SU-DHL-6 (cell line): ENCODE data around the gene QPCT.

Experiments
- H2AFZ ChIP-seq: fragments of 200-600 bp; sonication (generic); 2 replicates; pipeline ENCODE4 v1.6.1; 2014; ENCODE audit warnings: low read depth, mild to moderate bottlenecking, moderate library complexity, mixed read lengths, antibody characterized with exemption, low read length; ENCODE audit not compliant: severe bottlenecking
- H3F3A ChIP-seq: fragments of 200-600 bp; shearing (Covaris generic); 2 replicates; pipeline ENCODE4 v1.6.0; 2016; ENCODE audit warnings: antibody characterized with exemption, mild to moderate bottlenecking; ENCODE audit not compliant: insufficient read depth
- H3K27ac ChIP-seq: fragments of 200-600 bp; sonication (generic); 2 replicates; pipeline ENCODE4 v1.5.1; 2016; ENCODE audit warnings: low read depth, mild to moderate bottlenecking, low read length, moderate library complexity, mixed read lengths
- H3K27me3 ChIP-seq: fragments of 200-600 bp; sonication (generic), shearing (Covaris generic); 2 replicates; pipeline ENCODE4 v1.6.0; 2014; ENCODE audit warnings: mild to moderate bottlenecking, low read length
- H3K36me3 ChIP-seq: fragments of 200-600 bp; sonication (generic); 2 replicates; pipeline ENCODE4 v1.6.1; 2014; ENCODE audit warnings: mild to moderate bottlenecking, low read length, mixed read lengths
- H3K4me2 ChIP-seq: fragments of 300-600, 200-600 bp; shearing (Covaris generic), sonication (generic); 2 replicates; pipeline ENCODE4 v1.6.0; 2014; ENCODE audit warnings: low read length, low read depth, mild to moderate bottlenecking; ENCODE audit not compliant: poor library complexity, severe bottlenecking
- H3K4me3 ChIP-seq: fragments of 200-600 bp; sonication (generic); 2 replicates; pipeline ENCODE4 v1.5.1; 2014; ENCODE audit warnings: antibody characterized with exemption, low read length, mild to moderate bottlenecking, mixed read lengths; ENCODE audit not compliant: insufficient read depth, poor library complexity, severe bottlenecking
- H3K79me2 ChIP-seq: fragments of 200-600 bp; sonication (generic); 2 replicates; pipeline ENCODE4 v1.6.1; 2014; ENCODE audit warnings: mild to moderate bottlenecking, low read length, moderate library complexity; ENCODE audit not compliant: insufficient read depth
- H3K9ac ChIP-seq: fragments of 200-600 bp; sonication (generic); 2 replicates; pipeline ENCODE4 v1.7.0; 2014; ENCODE audit warnings: mild to moderate bottlenecking, low read length
- H3K9me2 ChIP-seq: fragments of 200-600 bp; sonication (generic); replicated peaks from 2 replicates; pipeline ENCODE4 v1.6.1; 2014; ENCODE audit warnings: low read length; ENCODE audit not compliant: insufficient read depth
- H3K9me3 ChIP-seq: fragments of 200-600 bp; sonication (generic); 2 replicates; pipeline ENCODE4 v1.6.1; 2014; ENCODE audit warnings: low read length, mixed read lengths; ENCODE audit not compliant: insufficient read depth
- H4K20me1 ChIP-seq: fragments of 200-600 bp; sonication (generic); 2 replicates; pipeline ENCODE4 v1.6.1; 2014; ENCODE audit warnings: low read depth, mild to moderate bottlenecking, antibody characterized with exemption, low read length, moderate library complexity, mixed read lengths
- CTCF ChIP-seq: fragments of 200-600 bp; sonication (generic); IDR thresholded peaks from one replicate; pipeline ENCODE4 v1.5.1; 2017; ENCODE audit warnings: antibody characterized with exemption, mild to moderate bottlenecking, low read length, moderate library complexity; ENCODE audit not compliant: insufficient read depth, poor library complexity, severe bottlenecking
- EZH2phosphoT487 ChIP-seq: fragments of 200-600 bp; sonication (generic), shearing (Covaris generic); conservative IDR thresholded peaks from 2 replicates; pipeline ENCODE4 v1.6.1; 2018; ENCODE audit warnings: mild to moderate bottlenecking, antibody characterized with exemption, low read length, moderate library complexity, mixed read lengths

The QPCT gene

GRCh38 chr2:37323781-37324535 lies 20.5 kb upstream of the QPCT start:
- peak overlapping the region; percentile 98 for H3K4me2 ChIP-seq
- H2AFZ ChIP-seq, result no peak overlapping the region
- no peaks in the 10 kb centered on the region for H3K27me3 ChIP-seq
- H3K4me3 ChIP-seq, result peak overlapping the region; percentile 98
- no peaks in the 10 kb centered on the region for H3K9me2 ChIP-seq
- H3K9me3 ChIP-seq, result no peaks in the 10 kb centered on the region
- H3K9ac ChIP-seq, result peak overlapping the region; percentile 89
- no peaks in the 10 kb centered on the region; the same call in 1 of the 2 replicates for H4K20me1 ChIP-seq
- peaks cover 14% of the 10 kb centered on the region for H3K36me3 ChIP-seq
- H3K79me2 ChIP-seq, result peaks cover 52% of the 10 kb centered on the region
- peak overlapping the region; percentile 81 for H3K27ac ChIP-seq
- TF ChIP-seq CTCF, result no peak
- no peak for TF ChIP-seq EZH2phosphoT487
- H3F3A ChIP-seq, result peaks cover 36% of the 10 kb centered on the region

- no peaks in the 10 kb centered on the region; the same call in 1 of the 2 replicates for H4K20me1 ChIP-seq
- peak overlapping the region; percentile 98 for H3K4me2 ChIP-seq
- no peaks in the 10 kb centered on the region for H3K9me2 ChIP-seq
- H3K36me3 ChIP-seq, result peaks cover 14% of the 10 kb centered on the region
- peak overlapping the region; percentile 89 for H3K9ac ChIP-seq
- H2AFZ ChIP-seq, result no peak overlapping the region
- no peaks in the 10 kb centered on the region for H3K9me3 ChIP-seq
- H3F3A ChIP-seq, result peaks cover 33% of the 10 kb centered on the region
- peak overlapping the region; percentile 81 for H3K27ac ChIP-seq
- peaks cover 47% of the 10 kb centered on the region for H3K79me2 ChIP-seq
- no peaks in the 10 kb centered on the region for H3K27me3 ChIP-seq
- peak overlapping the region; percentile 98 for H3K4me3 ChIP-seq
- no peak for TF ChIP-seq CTCF
- no peak for TF ChIP-seq EZH2phosphoT487
Measured at GRCh38 chr2:37324536-37324785, 20.0 kb upstream of the QPCT start.

GRCh38 chr2:37324786-37325624 lies 19.4 kb upstream of the QPCT start, which contains the start of gene PRKD3:
Gene PRKD3 (minus strand): TSS chr2:37324833. CDS start chr2:37316524, 8,309 bp downstream.
- Histone ChIP-seq H4K20me1 (no peaks in the 10 kb centered on the region; the same call in 1 of the 2 replicates), H3K27ac (peak within 1 kb of the TSS; percentile 81), H3K4me2 (peak within 1 kb of the TSS; percentile 98), H3K9me2 (no peaks in the 10 kb centered on the region), H3K9ac (peak within 1 kb of the TSS; percentile 89), H3K79me2 (peaks cover 42% of the 10 kb centered on the region), H3K27me3 (no peaks in the 10 kb centered on the region), H3K9me3 (no peaks in the 10 kb centered on the region), H3K36me3 (peaks cover 14% of the 10 kb centered on the region), H3F3A (peaks cover 30% of the 10 kb centered on the region), H2AFZ (peak within 1 kb of the TSS; percentile 82), H3K4me3 (peak within 1 kb of the TSS; percentile 98)
- TF ChIP-seq EZH2phosphoT487, result no peak
- TF ChIP-seq CTCF, result no peak
